GM18507 (cell line): Measurements from ENCODE around the gene CCDC93.
"Not testable (repeated sequence)": the region's sequence is repeated elsewhere in the genome, so short reads cannot be mapped to it uniquely, and the experiment has no call there.

Source experiments
- DNase-seq: peaks from one replicate; pipeline ENCODE4 v3.0.0; 2011; ENCODE audit warnings: low read depth; ENCODE audit not compliant: insufficient read length; ENCODE audit errors: extremely low spot score
- FAIRE-seq: peaks from 2 replicates; lab custom pipeline; 2011; peaks lifted over from hg19 to GRCh38; lab: Jason Lieb, UNC

CCDC93 gene

GRCh38 chr2:117935954-117936353 is 77.9 kb downstream of the CCDC93 start:
- FAIRE-seq = no peak

DNA sequence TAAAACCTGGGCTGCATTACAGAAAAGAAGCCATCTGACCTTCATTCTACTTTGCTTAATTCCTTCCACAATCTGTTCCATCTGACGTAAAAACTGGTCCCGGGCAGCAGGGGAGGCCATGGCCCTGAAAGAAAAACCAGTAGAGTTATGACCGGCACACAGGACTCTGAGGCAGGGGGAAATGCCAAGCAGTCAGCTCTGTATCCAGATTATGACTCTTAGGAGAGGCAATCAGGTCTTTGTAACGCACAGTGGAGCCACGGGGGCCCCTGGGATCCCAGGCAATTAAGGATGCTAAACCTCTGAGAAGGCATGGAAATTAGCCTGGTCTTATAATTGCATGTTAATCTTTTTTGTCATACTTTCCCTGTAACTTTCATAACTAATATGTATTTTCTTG is 78.4 kb downstream of the CCDC93 start:
- no peak for FAIRE-seq
- no peak for DNase-seq

More at GRCh38 chr2:117935954-117936353, 77.9 kb downstream of the CCDC93 start:
- no peak for DNase-seq

GRCh38 chr2:117933884-117934354 is 80.0 kb downstream of the CCDC93 start:
- FAIRE-seq (no peak), DNase-seq (no peak)

DNA sequence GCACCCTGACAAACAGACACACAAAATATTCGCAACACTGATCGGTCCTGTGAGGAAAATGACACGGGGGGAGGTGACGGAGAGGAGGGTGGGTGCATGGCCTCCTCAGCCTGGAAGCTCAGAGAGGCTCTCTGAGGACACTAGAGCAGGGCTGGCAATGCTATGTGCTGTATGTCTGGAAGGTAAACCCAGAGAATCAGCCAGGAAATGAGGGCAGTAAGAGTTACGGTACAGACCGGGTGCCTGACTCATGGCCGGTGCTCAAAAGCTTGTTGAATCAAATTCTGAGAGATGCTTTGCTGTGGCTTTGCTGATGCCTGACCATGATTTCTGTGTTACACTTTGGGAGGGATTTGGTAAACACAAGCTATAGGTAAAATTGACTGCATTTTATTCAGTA is 81.9 kb downstream of the CCDC93 start:
- FAIRE-seq = no peak
- no peak for DNase-seq

- no peak for DNase-seq
- no peak for FAIRE-seq
Measured at GRCh38 chr2:117931266-117931665, 82.6 kb downstream of the CCDC93 start.

DNA sequence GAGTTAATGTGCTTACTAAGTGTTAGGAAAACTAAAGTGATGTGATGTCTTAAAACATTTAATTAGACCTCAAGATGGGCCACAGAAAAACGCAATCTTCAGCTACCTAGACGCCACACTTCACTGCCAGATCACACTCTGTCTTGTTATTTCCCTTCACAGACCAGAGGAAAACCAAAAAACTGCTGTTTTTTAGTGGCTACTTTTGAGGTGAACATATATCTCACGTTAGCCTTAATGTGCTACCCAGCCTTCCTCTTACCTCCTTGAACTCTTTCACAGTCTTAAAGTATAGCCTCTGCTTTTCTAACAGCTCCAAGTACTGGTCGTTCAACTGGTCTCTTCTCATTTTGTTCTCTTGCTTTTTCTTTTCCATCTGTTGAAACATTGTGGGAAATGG is 83.1 kb downstream of the CCDC93 start:
- DNase-seq (no peak), FAIRE-seq (no peak)

DNA sequence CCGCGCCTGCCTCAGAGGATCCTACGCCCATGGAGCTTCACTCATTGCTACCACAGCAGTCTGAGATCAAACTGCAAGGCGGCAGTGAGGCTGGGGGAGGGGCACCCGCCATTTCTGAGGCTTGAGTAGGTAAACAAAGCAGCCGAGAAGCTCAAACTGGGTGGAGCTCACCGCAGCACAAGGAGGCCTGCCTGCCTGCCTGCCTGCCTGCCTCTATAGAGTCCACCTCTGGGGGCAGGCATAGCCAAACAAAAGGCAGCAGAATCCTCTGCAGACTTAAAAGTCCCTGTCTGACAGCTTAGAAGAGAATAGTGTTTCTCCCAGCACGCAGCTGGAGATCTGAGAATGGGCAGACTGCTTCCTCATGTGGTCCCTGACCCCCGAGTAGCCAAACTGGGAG is 90.4 kb downstream of the CCDC93 start:
- not testable (repeated sequence) for DNase-seq, FAIRE-seq

DNA sequence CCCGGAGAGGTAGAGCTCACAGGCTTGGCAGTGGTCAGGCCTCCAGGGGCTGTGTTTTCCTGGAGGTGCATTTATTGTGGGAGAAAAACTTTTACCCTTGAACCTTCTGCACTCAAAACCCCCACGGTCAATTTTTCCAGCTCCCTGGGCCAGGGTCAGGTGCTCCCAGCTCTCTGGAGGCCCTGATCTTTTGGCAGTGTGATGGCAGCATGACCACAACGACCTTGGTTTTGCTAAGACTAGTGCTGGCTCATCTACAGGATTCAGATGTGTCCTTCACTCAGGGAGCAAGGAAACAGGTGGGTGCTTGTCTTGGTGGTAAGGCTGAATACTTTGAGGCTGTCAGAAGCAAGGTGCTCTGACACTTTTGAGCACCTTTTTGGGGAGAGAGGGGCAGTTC is 92.3 kb downstream of the CCDC93 start:
- DNase-seq = no peak
- no peak for FAIRE-seq

DNA sequence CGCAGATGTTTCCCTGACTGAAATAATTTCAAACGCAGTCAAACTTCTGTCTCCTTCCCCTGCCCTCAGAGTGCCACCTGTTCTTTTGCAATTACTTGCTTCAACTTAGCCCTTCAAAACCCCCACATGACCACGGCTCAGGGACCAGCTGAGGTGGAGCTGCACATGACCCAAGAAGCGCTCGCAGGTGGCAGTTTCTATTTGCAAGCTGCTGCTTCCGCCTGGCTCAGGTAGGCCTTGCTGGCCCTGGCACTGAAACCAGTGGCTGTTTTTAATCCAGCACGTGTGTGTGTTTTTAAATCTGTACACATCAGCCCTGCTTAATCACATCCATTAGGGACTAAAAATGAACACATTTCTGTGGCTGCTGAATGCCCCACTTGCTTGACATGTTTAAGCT is 95.3 kb downstream of the CCDC93 start:
- DNase-seq (no peak), FAIRE-seq (no peak)

DNA sequence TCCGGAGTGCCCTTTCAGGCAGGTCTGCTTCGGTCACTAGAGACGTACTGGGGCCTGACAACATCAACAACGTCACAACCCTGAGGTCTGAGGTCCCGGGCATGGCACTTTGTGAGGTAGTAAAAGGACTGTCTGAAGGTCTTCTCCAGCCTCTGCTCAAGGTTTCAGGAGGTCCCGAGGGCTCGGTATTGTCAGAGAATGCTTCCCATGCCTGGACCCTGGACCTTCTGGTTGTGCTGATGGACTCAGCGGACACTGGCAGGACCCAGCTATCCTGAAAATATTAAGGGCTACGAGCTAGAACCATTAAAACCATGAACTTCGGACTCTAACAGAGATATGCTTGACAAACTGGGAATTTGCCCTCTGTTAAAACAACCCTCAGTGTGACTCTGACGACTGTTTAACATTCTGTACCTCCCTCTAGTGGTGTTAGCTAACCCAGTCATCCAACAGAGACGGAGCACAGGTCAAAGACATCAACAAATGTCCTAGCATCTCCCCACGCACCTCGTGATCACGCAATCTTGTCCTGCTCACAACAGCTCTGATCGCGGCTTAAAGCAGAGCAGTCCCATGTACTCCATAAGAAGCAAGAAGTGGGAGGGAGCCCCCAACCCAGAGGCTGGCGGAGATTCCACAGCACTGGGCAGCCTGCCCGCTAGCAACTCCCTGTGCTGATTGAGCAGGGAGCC is 96.5 kb downstream of the CCDC93 start:
- DNase-seq (no peak), FAIRE-seq (no peak)

DNA sequence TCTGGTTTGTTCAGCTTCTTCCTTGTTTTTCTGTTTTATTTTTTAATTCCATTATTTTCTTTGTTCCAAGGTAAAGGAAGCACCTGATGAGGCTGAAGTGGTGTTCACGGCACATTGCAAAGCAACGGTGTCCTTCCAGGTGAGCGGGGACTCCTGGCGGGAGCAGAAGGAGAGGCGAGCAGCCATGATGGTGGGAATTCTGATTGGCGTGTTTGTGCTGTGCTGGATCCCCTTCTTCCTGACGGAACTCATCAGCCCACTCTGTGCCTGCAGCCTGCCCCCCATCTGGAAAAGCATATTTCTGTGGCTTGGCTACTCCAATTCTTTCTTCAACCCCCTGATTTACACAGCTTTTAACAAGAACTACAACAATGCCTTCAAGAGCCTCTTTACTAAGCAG is 110.9 kb downstream of the CCDC93 start:
- FAIRE-seq (no peak), DNase-seq (no peak)

GRCh38 chr2:117888897-117889296 is 125.0 kb downstream of the CCDC93 start:
- no peak for DNase-seq
- no peak for FAIRE-seq

DNA sequence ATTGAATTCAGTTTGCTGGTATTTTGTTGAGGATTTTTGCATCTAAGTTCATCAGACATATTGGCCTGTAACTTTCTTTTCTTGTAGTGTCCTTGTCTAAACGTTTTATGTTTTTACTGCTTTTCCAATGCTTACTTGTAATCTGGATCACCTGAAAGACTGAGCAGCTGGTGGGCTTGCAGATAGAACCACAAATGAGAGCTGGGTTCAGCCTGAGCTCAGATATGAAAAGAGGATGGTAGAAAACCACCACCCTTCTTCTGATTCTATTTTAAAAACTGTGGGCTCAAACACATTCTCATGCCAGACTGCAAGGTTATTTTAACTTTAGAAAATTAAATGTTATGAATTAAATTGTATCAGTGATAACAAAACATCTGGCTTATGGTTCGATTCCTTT is 128.6 kb downstream of the CCDC93 start:
- FAIRE-seq = no peak
- no peak for DNase-seq

DNA sequence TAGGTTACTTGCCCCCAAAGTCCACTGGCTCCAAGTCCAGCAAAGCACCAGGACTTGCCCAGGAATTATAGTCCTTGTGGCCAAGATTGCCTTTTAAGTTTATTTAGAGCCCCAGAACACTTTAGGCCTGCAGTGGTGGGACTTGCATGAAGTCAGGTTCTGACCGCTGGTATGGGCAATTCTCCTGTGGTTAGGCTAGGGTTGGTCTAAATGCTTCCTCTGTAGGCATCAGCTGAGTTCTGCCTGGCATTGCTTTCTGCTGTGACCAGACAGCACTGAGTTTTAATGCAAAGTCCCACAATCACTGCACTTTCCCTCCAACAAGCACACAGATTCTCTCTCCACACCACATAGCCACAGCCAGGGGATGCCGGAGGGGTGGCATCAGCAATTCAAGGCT is 134.9 kb downstream of the CCDC93 start:
- DNase-seq (no peak), FAIRE-seq (no peak)

- no peak for FAIRE-seq
- no peak for DNase-seq
Measured at GRCh38 chr2:117875786-117876185, 138.1 kb downstream of the CCDC93 start.
